K562 (cell line): ENCODE data around the gene CENPP. TPM values are rescaled to one million over a fixed set of nuclear protein-coding genes. Genes with fewer than 3 reads are reported as not detected.

Experiments
- ARID1B ChIP-seq: fragments of 450-650 bp; IDR thresholded peaks from 2 replicates; pipeline ENCODE4 v1.6.1; 2016; ENCODE audit warnings: antibody characterized with exemption, mild to moderate bottlenecking, inconsistent platforms
- CTBP1 ChIP-seq: fragments of 450-650 bp; IDR thresholded peaks from 2 replicates; pipeline ENCODE4 v1.6.1; 2016; ENCODE audit warnings: borderline replicate concordance
- DPF2 ChIP-seq: fragments of 450-650 bp; IDR thresholded peaks from 2 replicates; pipeline ENCODE4 v1.6.1; 2016
- KAT2B ChIP-seq: IDR thresholded peaks from one replicate; pipeline ENCODE4 v1.6.1; 2012; ENCODE audit warnings: low read depth, mild to moderate bottlenecking, control low read depth, inconsistent platforms, low read length, moderate library complexity
- L3MBTL2 ChIP-seq: fragments of 450-650 bp; IDR thresholded peaks from 2 replicates; pipeline ENCODE4 v1.6.1; 2016; ENCODE audit warnings: mild to moderate bottlenecking, moderate library complexity
- MAFF ChIP-seq: IDR thresholded peaks from 2 replicates; pipeline ENCODE4 v1.6.1; 2012; ENCODE audit warnings: low read length, improper control_type of control experiment
- MTA3 ChIP-seq: fragments of 450-650 bp; formaldehyde crosslinking; IDR thresholded peaks from 2 replicates; pipeline ENCODE4 v1.6.1; 2017; ENCODE audit warnings: mild to moderate bottlenecking, borderline replicate concordance
- RAD21 ChIP-seq, 2 experiments: fragments of 250-450 bp in 1 of 2; fragments of 450-650 bp in 1 of 2; sonication (Bioruptor Pico) in 1 of 2; formaldehyde crosslinking in 1 of 2; IDR thresholded peaks in 1 of 2; conservative IDR thresholded peaks in 1 of 2; 2 replicates each; pipeline versions ENCODE4 v1.4.0 to v1.8.0; 2020 to 2022; ENCODE audit warnings: mild to moderate bottlenecking in 2 of 2, moderate library complexity in 1 of 2
- TRIM24 ChIP-seq, 2 experiments: fragments of 450-650 bp; IDR thresholded peaks; 2 replicates each; pipeline ENCODE4 v1.6.1; 2016
- VEZF1 ChIP-seq: fragments of 200-800 bp; sonication (Bioruptor generic); IDR thresholded peaks from 2 replicates; pipeline ENCODE4 v1.6.1; 2017; ENCODE audit warnings: missing genetic modification characterization, missing compliant biosample characterization
- ZBTB40 ChIP-seq, 2 experiments: fragments of 450-650 bp in 1 of 2; sonication (generic) in 1 of 2; formaldehyde crosslinking in 1 of 2; IDR thresholded peaks; 2 replicates each; pipeline versions ENCODE4 v1.7.1 to v1.9.0; 2016 to 2022; ENCODE audit warnings: inconsistent platforms in 1 of 2, mild to moderate bottlenecking in 1 of 2, missing genetic modification reagents in 1 of 2
- ZNF699 ChIP-seq: fragments of 250-450 bp; sonication (Bioruptor Pico); IDR thresholded peaks from 2 replicates; pipeline ENCODE4 v1.8.0; 2021; ENCODE audit warnings: mild to moderate bottlenecking, moderate library complexity; ENCODE audit not compliant: insufficient replicate concordance
- polyA plus RNA-seq, 8 experiments: library from polyadenylated mRNA; depleted of rRNA in 4 of 8; stranded (reverse) in 5 of 8; unstranded in 3 of 8; fragments of >200 nt; fragmentation: Nextera tagmentation in 2 of 8; fragmentation: Illumina TruSeq in 1 of 8; extraction: Ambion mirVana in 2 of 8; extraction: Trizol in 1 of 8; gene quantifications; 2 replicates each; pipeline versions ENCODE4 v1.2.1 to v1.2.3, GENCODE V29; 2011 to 2014; ENCODE audit warnings: inconsistent platforms in 1 of 8, missing spikeins in 1 of 8
- total RNA-seq, 7 experiments: library from RNA; depleted of rRNA in 6 of 7; stranded (reverse); fragments of >200 nt in 6 of 7; fragmentation: Illumina TruSeq in 2 of 7; extraction: Trizol in 2 of 7; gene quantifications; 2 replicates each; pipeline versions ENCODE4 v1.2.1 to v1.2.3, GENCODE V29; 2011 to 2021; ENCODE audit warnings: low replicate concordance in 1 of 7

CENPP gene
- total and polyA plus RNA-seq, 9 of the 15 experiments (the other 6 are each of a cell fraction or from before 2014, with no cell fraction given): 8.0 to 28.5 (median 17.9) TPM

GRCh38 chr9:92312887-92313623 is 12.7 kb upstream of the CENPP start (continued):
- TF ChIP-seq ZBTB40 (IDR thresholded peaks at IDR 0.05) (0 out of 2 replicates have a peak, but pooled peaks have one; percentile 17), ZBTB40 (CRISPR knock-in tag; IDR thresholded peaks at IDR 0.05) (no peak), VEZF1 (CRISPR knock-in tag) (no peak), KAT2B (no peak), ZNF699 (no peak), TRIM24 (IDR thresholded peaks at IDR 0.05) (0 out of 4 replicates have a peak, but pooled peaks of 1 of the 2 experiments have one; percentile 17), L3MBTL2 (no peak), ARID1B (peak; percentile 74), MTA3 (no peak), DPF2 (peak; percentile 63), RAD21 (CRISPR knock-in tag; conservative IDR thresholded peaks at IDR 0.05 in 1 of 2, IDR thresholded peaks at IDR 0.05 in 1 of 2) (no peak), CTBP1 (peak; percentile 25; the same call in 1 of the 2 replicates), MAFF (no peak)
